T1000 (cell line): ENCODE results near the gene RPS6KB1.
"Not testable (repeated sequence)": the region's sequence is repeated elsewhere in the genome, so short reads cannot be mapped to it uniquely, and the experiment has no call there.

Source experiments
- DNase-seq: peaks from one replicate; lab custom pipeline; 2025; ENCODE audit warnings: mixed read lengths; lab: John Stamatoyannopoulos, UW

RPS6KB1 gene

DNA sequence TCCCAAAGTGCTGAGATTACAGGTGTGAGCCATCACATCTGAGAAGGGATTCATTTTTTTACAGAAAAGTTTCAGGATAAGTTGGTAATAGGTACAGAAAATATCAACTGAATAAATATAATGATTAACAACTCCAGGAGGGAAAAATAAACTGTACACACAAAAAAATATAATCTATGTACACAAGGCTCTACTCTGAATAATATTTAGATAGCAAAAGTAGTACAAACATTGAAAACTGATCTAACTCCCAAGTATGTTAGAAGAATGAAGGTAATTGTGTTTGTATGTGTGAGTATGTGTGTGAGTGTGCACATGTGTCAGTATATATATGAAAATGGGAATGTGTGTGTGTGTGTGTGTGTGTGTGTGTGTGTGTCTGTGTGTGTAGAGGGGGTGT, 20.6 kb upstream of the RPS6KB1 start:
- no peak for DNase-seq

DNA sequence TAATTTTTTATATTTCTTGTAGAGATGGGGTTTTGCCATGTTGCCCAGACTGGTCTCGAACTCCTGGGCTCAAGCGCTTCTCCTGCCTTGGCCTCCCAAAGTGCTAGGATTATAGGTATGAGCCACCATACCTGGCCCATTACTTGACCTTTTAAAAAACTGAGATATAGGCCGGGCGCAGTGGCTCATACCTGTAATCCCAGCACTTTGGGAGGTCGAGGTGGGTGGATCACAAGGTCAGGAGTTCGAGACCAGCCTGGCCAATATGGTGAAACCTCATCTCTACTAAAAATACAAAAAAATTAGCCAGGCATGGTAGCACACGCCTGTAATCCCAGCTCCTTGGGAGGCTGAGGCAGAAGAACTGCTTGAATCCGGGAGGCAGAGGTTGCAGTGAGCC, 19.5 kb upstream of the RPS6KB1 start:
- DNase-seq = not testable (repeated sequence)

DNA sequence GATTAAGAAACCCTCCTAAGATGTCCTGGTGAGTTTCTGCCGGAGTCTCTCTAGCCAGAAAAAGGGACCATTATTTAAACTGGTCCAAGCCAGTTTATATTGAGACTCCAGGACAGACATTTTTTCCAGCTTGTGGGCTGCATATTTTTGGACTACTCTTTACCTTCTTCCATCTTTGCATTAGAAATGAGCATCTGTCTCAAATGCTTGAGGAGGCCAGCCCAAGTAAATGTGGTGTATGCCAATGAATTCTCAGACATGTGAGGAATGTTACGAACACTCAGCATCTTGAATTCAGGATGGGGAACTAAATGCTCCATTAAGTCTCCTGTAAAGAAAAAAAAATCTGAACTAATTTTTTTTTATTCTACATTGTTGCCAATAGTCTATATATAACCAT, 18.5 kb upstream of the RPS6KB1 start:
- no peak for DNase-seq

DNA sequence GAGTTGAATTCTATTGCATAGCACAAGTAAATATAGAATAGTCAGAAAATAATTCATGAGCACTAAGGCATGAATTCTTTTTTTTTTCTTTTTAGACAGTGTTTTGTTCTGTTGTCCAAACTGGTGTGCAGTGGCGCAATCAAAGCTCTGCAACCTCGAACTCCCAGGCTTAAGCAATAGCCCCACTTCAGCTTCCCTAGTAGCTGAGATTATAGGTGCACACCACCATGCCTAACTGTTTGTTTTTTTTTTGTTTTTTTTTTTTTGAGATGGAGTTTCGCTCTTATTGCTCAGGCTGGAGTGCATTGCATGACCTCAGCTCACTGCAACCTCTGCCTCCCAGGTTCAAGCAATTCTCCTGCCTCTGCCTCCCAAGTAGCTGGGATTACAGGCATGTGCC, 16.8 kb upstream of the RPS6KB1 start:
- no peak for DNase-seq

DNA sequence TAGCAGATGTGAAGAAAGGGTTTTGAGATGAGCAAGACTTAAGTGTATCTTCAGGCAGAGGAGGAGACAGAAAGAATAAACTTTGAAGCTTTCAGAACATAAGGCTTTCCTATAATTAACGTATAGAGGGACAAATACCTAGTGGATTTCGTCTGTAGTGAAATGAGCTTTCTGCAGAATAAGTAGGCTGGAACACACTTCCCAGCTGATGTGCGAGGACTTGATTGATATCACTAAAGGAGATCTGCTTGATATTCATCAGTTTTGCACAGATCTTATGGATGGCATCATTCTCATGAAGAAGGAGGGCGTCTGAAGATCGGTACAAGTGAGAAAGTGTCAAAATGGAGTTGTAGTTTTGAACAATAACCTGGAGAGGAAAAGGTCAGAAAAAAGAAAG, 15.0 kb upstream of the RPS6KB1 start:
- no peak for DNase-seq

DNA sequence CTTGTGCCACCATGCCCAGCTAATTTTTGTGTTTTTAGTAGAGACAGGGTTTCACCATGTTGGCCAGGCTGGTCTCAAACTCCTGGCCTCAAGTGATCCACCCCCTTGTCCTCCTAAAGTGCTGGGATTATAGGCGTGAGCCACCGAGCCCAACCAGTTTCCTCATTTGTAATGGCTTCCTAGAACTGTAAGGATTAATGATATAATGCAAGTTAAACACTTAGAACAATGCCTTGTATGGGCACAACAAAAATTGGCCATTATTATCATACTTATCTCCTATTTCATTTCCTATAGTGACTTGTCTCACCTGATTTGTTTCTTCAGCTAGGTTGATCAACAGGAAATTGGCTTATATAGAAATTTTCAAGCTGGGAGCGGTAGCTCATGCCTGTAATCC, 14.3 kb upstream of the RPS6KB1 start:
- DNase-seq = no peak

DNA sequence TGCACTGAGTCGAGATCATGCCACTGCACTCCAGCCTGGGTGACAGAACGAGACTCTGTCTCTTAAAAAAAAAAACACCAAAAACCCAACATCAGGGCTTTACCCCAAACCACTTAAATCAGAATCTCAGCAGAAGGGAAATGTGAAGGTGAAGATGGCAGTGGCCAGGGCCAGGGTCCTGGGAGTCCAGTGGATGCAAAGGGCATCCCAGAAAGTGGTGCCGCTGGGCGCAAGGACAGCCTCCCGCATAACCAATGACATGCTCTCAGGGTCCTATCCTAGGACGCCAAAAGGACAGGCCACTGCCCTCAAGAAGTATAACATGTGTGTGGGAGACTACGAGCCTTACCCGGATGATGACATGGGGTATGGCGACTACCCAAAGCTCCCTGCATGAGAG, 8.1 kb upstream of the RPS6KB1 start:
- DNase-seq = no peak

DNA sequence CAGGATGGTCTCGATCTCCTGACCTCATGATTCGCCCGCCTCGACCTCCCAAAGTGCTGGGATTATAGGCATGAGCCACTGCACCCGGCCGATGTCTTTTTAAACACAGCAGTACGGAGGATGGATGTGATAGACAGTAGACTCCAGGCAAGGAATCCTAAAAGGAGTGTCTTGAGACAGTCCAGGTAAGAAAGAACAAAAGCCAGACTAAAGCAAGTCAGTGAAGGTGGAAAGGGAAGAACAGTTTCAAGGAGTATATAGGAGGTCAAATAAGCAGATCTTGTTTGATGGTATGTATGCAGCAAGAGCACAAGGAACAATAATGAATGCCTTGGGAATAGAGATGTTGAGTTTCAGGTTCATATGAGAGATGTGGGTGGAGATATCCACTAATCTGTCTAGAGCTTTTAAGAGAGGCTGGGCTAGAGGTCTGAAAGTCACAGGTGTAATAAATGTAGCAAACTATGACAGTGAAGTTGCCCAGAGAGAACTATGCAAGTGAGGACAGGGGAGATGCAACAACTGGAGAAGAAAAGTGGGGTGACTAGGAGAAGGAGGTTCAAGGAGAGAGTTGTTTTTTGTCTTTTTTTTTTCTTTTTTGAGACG, 4.7 kb upstream of the RPS6KB1 start:
- DNase-seq = no peak

DNA sequence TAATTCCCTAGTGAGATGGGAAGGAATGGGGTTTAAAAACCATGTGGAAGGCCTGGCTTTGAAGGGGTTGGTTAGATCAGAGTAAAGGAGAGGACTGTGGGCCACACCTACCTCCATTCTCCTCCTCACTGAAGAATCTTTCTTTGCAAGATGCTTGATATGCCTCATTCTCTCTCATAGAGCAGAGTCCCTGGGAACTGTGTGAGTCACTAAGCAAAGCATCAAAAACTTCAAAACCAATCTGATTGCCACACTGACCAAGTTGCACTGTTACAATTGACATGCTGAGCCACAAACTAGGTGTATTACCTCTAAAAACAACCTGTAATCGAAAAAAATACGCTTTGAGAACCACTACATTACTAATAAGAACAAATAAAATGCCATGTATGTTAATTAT, 2.2 kb upstream of the RPS6KB1 start:
- DNase-seq = no peak

DNA sequence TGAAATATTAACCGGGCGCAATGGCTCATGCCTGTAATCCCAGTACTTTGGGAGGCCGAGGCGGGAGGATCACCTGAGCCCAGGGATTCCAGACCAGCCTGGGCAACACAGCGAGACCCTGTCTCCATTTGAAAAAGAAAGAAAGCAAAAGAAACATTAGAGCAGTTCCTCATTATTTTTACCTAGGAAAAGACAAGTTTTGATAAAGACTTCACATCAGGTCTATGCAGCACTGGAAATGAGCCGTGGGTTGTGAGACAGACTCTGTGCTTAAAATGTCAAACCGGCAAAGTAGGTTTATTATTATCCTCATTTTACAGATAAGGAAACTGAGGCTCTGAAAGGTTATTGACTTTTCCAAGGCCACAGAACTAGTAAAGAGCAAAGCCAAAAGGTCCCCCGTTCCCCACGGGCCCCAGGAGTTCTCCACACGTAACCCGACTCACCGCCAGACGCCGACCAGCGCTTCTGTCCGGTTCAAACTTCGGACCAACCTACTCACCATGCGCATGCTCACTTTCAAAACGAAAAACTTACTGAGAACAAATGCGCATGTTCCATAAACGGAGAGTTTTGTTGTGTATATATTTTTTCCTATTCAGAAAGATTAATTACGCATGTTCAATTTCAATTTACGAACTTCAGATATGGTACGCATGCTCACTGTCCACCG, 534 bp upstream of the RPS6KB1 start:
- DNase-seq = no peak

DNA sequence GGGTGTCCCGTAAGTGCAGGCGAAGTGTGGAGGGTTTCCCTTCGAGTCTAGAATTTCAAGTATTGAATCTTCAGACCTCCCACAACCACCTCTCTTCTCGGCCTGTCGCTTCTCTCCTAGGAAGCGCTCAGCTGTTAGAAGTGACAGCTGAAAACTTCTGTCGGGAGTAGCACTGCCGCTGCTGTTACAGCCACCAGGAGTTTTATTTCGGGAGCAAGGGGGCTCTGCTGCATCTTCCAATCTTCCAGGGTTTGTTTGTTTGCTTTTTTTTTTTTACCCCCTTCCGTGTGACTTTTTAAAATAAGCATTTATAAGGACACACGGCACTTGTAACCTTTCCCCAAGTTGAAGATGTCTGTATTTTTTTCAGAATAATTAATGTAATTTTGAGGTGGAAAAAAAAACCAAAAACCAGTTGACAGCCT, 767 bp downstream of the RPS6KB1 start:
- DNase-seq = no peak

DNA sequence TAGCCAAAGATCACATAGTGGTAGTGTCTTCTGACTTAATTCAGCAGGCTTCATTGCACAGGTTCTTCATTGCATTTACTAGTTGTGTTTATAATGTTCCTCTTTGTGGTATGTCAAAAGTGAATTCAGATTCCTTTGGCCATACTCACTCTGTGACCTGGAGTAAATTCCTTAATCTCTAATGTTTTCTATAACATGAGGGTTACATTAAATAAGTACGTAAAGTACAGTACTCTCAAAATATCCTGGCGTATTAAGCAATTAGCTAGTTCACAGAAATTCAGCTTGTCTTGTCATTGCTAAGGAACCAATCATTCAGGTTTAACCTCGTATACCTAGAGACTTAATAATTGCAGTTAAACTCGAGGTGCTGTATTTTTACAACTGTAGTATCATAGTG, 4.2 kb downstream of the RPS6KB1 start:
- no peak for DNase-seq

DNA sequence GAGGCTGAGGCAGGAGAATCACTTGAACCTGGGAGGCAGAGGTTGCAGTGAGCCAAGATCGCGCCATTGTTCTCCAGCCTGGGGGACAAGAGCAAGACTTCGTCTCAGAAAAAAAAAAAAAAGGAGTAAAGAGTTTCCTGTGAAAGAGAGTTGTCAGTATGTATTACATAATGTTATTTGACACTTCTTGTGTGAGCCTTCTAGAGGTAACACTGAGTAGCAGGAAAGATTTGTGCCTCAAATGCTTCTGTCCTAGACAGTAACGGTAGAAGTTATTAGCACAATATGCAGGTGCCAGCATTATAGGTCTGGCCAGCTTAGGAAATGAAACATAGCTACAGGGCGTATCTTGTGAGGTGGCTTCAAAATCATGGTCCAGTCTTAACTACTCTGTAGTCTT, 6.2 kb downstream of the RPS6KB1 start:
- no peak for DNase-seq

DNA sequence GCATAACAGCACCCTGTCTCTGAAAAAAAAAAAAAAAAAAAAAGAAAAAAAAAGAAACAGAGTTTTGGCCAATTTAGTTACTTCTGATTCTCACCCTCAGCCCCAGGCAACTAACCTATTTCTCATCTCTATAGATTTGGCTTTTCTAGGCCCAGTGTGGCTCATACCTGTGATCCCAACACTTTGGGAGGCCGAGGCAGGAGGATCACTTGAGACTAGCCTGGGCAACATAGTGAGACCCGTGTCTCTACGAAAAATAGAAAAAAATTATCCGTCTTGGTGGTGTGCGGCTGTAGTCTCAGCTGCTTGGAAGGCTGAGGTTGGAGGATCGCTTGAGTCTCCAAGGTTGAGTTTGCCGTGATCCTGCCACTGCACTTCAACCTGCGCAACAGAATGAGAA, 8.7 kb downstream of the RPS6KB1 start:
- no peak for DNase-seq

DNA sequence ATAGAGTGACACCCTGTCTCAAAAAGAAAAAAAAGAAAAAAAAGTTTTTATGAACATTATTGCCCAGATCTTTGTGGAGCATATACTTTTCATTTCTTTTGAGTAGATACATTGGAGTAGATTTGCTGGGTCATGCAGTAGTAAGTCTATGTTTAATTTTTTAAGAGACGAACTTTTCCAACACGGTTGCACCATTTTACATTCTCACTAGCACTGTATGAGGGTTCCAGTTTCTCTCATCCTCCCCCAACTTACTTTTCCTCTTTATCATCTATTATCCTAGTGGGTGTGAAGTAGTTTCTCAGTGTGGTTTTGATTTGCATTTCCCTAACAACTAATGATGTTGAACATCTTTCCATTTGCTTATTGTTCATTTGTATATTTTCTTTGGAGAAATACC, 10.5 kb downstream of the RPS6KB1 start:
- DNase-seq = no peak

DNA sequence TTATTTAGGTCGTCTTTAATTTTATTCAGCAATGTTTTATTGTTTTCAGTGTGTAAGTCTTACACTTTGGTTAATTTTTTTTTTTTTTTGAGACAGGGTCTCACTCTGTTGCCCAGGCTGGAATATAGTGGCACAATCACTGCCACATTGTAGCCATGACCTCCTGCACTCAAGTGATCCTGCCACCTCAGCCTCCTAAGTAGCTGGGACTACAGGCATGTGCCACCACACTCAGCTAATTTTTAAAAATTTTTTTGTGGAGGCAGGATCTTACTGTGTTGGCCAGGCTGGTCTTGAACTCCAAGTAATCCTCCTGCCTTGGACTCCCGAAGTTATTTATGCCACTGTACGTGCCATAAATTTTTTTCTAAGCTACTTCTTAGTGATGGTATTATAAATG, 14.5 kb downstream of the RPS6KB1 start:
- no peak for DNase-seq

DNA sequence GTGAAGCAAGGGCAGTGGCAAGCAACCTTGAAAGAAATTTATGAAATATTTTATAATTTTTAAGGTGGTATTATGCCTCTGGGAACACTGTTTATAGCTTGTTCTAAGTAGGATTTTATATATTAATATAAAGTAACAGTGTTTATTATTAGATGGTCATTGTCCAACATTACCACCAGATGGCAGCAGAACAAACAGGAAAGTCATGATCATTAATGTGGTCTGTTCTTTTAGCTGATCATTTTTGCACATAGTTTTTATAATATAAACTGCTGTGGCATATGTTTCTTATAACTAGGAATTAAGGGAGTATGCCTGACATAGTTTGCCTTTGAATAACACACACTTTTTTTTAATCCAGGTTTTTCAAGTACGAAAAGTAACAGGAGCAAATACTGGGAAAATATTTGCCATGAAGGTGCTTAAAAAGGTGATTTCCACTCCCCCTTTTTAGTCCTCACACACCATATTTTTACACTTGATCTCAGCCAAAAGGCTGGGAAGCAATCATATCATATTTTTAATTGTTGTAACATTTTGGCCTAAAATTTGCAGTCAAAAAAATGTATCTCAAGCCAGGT, 21.4 kb downstream of the RPS6KB1 start:
- DNase-seq = no peak

DNA sequence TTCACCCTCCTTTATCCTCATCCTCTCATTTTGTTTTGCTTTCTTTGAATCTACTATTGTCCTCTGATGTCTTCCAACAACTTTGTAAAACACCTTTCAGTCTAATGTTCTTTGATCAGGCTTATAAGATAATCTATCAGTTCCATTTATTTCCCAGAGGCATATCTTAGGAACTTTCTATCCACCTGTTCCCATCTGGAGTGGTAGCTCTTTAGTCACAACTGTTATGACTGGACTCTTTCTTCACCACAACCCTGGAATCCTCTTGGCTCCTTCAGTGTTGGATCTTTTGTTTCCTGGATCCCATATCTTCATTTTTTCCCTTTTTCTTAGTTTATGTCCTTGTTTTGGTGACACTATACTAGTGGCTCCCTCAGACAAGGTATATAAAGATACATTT, 23.5 kb downstream of the RPS6KB1 start:
- no peak for DNase-seq

DNA sequence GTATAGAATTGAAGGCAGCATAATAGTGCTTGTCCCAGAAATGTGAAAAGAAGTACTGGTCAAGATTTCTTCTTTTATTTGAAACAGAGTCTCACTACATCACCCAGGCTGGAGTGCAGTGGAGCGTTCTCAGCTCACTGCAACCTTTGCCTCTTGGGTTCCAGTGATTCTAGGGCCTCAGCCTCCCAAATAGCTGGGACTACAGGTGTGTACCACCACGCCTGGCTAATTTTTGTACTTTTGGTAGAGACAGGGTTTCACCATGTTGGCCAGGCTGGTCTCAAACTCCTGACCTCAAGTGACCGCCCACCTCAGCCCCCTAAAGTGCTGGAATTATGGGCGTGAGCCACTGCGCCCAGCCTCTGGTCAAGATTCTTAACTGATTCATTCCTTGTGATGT, 27.7 kb downstream of the RPS6KB1 start:
- not testable (repeated sequence) for DNase-seq

DNA sequence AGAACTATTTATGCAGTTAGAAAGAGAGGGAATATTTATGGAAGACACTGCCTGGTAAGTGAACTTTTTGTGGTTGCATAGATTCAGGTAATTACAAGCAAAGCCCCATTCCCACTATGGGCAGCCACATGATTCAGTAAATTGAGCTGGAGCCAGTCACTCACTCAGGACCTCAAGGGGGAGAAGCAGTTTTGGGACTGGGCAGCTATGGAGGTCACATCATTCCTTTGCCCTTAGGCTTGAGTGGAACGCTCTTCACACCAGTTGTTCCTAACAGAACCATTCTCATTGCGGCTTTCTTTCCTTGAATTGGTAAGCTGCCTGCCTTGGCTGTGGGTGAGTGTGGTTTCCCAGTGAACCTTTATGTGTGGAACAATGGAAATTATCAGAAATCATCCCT, 37.2 kb downstream of the RPS6KB1 start:
- DNase-seq = not testable (repeated sequence)

DNA sequence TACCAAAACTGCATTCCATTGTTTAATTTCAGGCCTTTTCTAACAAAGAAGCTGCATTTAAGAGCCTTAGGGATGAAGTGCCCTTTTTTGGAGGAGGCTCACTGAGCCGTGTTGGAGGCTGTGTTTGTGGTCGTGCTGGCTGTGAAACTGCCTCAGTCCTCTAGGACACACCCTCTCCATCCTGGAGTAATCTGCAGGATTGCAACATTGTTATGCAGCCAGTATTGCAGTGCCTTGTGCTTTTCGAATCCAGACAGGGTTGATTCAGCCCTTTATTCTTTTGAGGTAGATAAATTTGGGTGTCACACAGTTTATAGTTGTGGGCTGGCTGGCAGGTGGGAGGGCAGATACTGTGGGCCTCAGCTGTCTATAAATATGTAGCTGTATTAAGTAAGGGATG, 37.8 kb downstream of the RPS6KB1 start:
- not testable (repeated sequence) for DNase-seq

DNA sequence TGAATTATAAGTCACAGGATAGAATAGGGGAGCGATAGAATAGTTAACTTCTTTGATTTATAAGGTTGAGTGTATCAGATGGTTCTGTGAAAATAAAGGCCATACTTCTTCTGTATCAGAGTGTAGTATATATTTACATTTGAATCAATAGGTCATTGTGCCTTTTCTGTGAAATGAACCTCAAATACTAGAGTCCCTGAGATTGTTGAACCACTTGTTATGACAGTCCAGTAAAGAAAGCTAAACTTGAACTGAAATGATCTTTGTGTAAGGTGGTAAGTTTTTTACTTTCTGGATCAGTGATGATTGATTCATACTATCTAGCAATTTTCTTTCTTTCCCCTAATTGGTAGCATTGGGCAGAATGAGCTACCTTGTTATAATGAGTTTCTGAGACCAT, 40.4 kb downstream of the RPS6KB1 start:
- not testable (repeated sequence) for DNase-seq

DNA sequence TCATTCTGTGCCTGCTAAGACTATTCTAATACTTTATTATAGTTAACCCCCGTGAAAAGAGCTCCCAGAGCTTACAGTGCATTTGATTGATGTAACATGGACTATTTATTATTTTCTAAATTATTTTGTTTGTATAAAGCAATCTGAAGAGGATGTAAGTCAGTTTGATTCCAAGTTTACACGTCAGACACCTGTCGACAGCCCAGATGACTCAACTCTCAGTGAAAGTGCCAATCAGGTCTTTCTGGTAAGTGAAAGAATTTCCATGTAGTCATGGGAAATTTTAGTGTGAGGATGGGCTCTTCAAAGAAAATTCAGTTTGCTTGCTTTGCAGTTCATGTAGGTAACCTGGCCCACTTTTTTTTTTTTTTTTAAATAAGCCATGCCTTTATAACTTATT, 47.8 kb downstream of the RPS6KB1 start:
- DNase-seq = not testable (repeated sequence)

DNA sequence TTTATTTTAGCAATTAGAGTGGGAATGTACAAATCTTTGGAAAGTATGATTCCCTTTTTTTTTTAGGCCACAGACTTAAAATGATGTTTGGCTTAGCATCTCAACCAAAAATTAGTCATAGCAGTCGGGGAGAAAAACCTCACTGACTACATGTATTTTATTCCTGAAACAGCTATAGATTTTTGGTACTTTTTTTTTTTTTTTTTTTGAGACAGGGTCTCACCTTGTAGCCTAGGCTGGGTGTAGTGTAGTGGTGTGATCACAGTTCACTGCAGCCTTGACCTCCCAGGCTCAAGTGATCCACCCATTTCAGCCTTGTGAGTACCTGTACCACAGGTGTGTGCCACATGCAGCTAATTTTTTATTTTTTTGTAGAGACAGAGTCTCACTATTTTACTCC, 48.2 kb downstream of the RPS6KB1 start:
- no peak for DNase-seq
